CD14-positive monocyte (primary cell): ENCODE measurements around the gene CFAP20DC. TPM values are rescaled to one million over a fixed set of nuclear protein-coding genes. Genes with fewer than 3 reads are reported as not detected.

ENCODE experiments used
- DNase-seq, 3 donors: peaks; one replicate each; pipeline ENCODE4 v3.0.0-alpha.2; 2011 to 2022
- H2AFZ ChIP-seq: 2 replicates; pipeline ENCODE4 v1.6.0; 2012; ENCODE audit warnings: mild to moderate bottlenecking, low read depth, low read length, inconsistent platforms; ENCODE audit not compliant: insufficient read depth, poor library complexity, severe bottlenecking
- H3K27ac ChIP-seq, 2 donors: 1 replicate in 1 of 2; 2 replicates in 1 of 2; pipeline ENCODE4 v1.5.1; 2012 to 2013; ENCODE audit warnings: low read length in 2 of 2, control low read depth in 1 of 2, inconsistent platforms in 1 of 2, low read depth in 1 of 2, mild to moderate bottlenecking in 1 of 2
- H3K27me3 ChIP-seq, 2 donors: one replicate each; pipeline versions ENCODE4 v1.6.0 to v1.6.1; 2011 to 2013; ENCODE audit warnings: low read length in 2 of 2; ENCODE audit not compliant: control insufficient read depth in 2 of 2, insufficient read depth in 2 of 2
- H3K36me3 ChIP-seq, 2 donors: replicated peaks in 1 of 2; 1 replicate in 1 of 2; 2 replicates in 1 of 2; pipeline versions ENCODE4 v1.5.1 to v1.6.1; 2012 to 2013; ENCODE audit warnings: low read length in 2 of 2, control low read depth in 1 of 2, inconsistent platforms in 1 of 2, mild to moderate bottlenecking in 1 of 2; ENCODE audit not compliant: insufficient read depth in 2 of 2, control insufficient read depth in 1 of 2
- H3K4me1 ChIP-seq, 2 donors: 1 replicate in 1 of 2; 2 replicates in 1 of 2; pipeline versions ENCODE4 v1.5.1 to v1.6.1; 2012 to 2013; ENCODE audit warnings: low read length in 2 of 2, control low read depth in 1 of 2, inconsistent platforms in 1 of 2, mild to moderate bottlenecking in 1 of 2, moderate library complexity in 1 of 2; ENCODE audit not compliant: insufficient read depth in 2 of 2, control insufficient read depth in 1 of 2
- H3K4me2 ChIP-seq: replicated peaks from 2 replicates; pipeline ENCODE3; 2012; ENCODE audit warnings: low read length, moderate library complexity, mild to moderate bottlenecking; ENCODE audit not compliant: poor library complexity, severe bottlenecking; ENCODE audit errors: extremely low read depth
- H3K4me3 ChIP-seq, 3 experiments: fragments of 200-600 bp in 1 of 3; sonication (generic) in 1 of 3; replicated peaks in 1 of 3; 1 replicate in 2 of 3; 2 replicates in 1 of 3; pipeline ENCODE4 v1.5.1; 2011 to 2013; ENCODE audit warnings: low read length in 3 of 3, mild to moderate bottlenecking in 3 of 3, control low read depth in 2 of 3, low read depth in 2 of 3, inconsistent platforms in 1 of 3, moderate library complexity in 1 of 3
- H3K79me2 ChIP-seq: 2 replicates; pipeline ENCODE4 v1.6.0; 2012; ENCODE audit warnings: mild to moderate bottlenecking, control low read depth, inconsistent platforms, low read length, moderate library complexity; ENCODE audit not compliant: insufficient read depth
- H3K9ac ChIP-seq: 2 replicates; pipeline ENCODE4 v1.6.0; 2017; ENCODE audit warnings: low read length, mild to moderate bottlenecking; ENCODE audit not compliant: insufficient read depth, poor library complexity, severe bottlenecking
- H3K9me3 ChIP-seq, 2 donors: replicated peaks in 1 of 2; 1 replicate in 1 of 2; 2 replicates in 1 of 2; pipeline versions ENCODE4 v1.5.1 to v1.6.1; 2012 to 2013; ENCODE audit warnings: low read length in 2 of 2, control low read depth in 1 of 2; ENCODE audit not compliant: control insufficient read depth in 1 of 2, insufficient read depth in 1 of 2
- H4K20me1 ChIP-seq: 2 replicates; pipeline ENCODE4 v1.6.0; 2012; ENCODE audit warnings: mild to moderate bottlenecking, low read length, control low read depth, moderate library complexity; ENCODE audit not compliant: insufficient read depth
- H3K27ac Mint-ChIP-seq, 7 donors: one replicate each; pipeline ENCODE4 v1.8.0; 2020; ENCODE audit warnings: mild to moderate bottlenecking in 7 of 7, mixed read lengths in 7 of 7, moderate library complexity in 6 of 7, inconsistent platforms in 2 of 7
- H3K27me3 Mint-ChIP-seq, 3 donors: one replicate each; pipeline ENCODE4 v1.8.0; 2021 to 2022; ENCODE audit warnings: low read depth in 3 of 3, mild to moderate bottlenecking in 3 of 3, mixed read lengths in 3 of 3, moderate library complexity in 3 of 3, inconsistent platforms in 1 of 3
- H3K36me3 Mint-ChIP-seq, 2 donors: one replicate each; pipeline ENCODE4 v1.8.0; 2020; ENCODE audit warnings: mixed read lengths in 2 of 2, inconsistent platforms in 1 of 2, mild to moderate bottlenecking in 1 of 2
- H3K4me1 Mint-ChIP-seq: one replicate; pipeline ENCODE4 v1.8.0; 2020; ENCODE audit warnings: mild to moderate bottlenecking, mixed read lengths
- H3K4me3 Mint-ChIP-seq, 2 donors: one replicate each; pipeline ENCODE4 v1.8.0; 2020; ENCODE audit warnings: mild to moderate bottlenecking in 2 of 2, mixed read lengths in 2 of 2, moderate library complexity in 1 of 2
- H3K9me3 Mint-ChIP-seq, 7 donors: one replicate each; pipeline ENCODE4 v1.8.0; 2020 to 2022; ENCODE audit warnings: mixed read lengths in 7 of 7, mild to moderate bottlenecking in 6 of 7, moderate library complexity in 6 of 7, inconsistent platforms in 2 of 7
- whole genome bisulfite sequencing: methylation state at CpG from one replicate; pipeline ENCODE4 v1.1.5; 2013; ENCODE audit warnings: missing lambda C conversion rate; ENCODE audit not compliant: insufficient coverage; 5-methylcytosine and 5-hydroxymethylcytosine counted together
- intact Hi-C, 2 donors: fragments of 100-400 bp; cut with micrococcal nuclease; formaldehyde crosslinking; loops; one replicate each; pipeline versions ENCODE4 v1.15.0 to v1.15.1; 2023
- polyA plus RNA-seq, 3 donors: library from polyadenylated mRNA; depleted of rRNA in 1 of 3; unstranded in 2 of 3; stranded (reverse) in 1 of 3; fragments of 300-500 nt in 2 of 3; fragments of >200 nt in 1 of 3; fragmentation: Illumina TruSeq in 2 of 3; gene quantifications; 1 replicate in 2 of 3; 2 replicates in 1 of 3; pipeline ENCODE4 v1.2.3, GENCODE V29; 2012 to 2021
- TF ChIP-seq, protein P1 (sequence below): fragments of 200-600 bp; IDR thresholded peaks from one replicate; pipeline ENCODE4 v1.8.0; 2022; ENCODE audit warnings: antibody characterized with exemption, mild to moderate bottlenecking

Gene CFAP20DC
- polyA plus RNA-seq, 3 donors: not detected

DNA sequence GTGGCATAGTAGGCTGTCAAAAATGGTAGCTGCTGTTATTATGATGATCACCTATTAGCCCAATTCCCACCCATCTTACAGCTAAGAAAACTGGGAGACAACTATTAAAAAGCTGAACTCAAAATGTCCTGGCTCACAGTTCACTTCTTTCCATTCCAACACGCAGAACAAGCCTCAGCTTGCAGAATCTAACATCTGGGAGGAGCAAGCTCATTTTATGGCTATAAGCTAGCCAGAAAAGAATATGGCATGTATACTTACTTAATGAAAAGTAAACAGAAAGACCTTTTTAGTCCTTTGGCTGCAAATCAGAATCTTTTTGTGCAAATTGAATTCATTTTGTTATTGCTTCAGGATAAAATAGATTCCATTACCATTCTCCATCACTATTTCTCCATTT, 34.8 kb upstream of the CFAP20DC start:
- Histone ChIP-seq H3K27ac (no peak overlapping the region), H3K4me2 (no peak overlapping the region), H3K9ac (no peak overlapping the region), H2AFZ (no peak overlapping the region), H3K9me3 (no peaks in the 10 kb centered on the region), H3K36me3 (no peaks in the 10 kb centered on the region), H3K4me3 (no peak overlapping the region), H3K79me2 (no peaks in the 10 kb centered on the region), H4K20me1 (no peaks in the 10 kb centered on the region), H3K4me1 (peaks cover 0 to 6% of the 10 kb centered on the region in 2 donors), H3K27me3 (no peaks in the 10 kb centered on the region)
- Mint-ChIP-seq H3K27ac (no peak overlapping the region), H3K4me1 (peaks cover 8% of the 10 kb centered on the region), H3K4me3 (no peak overlapping the region), H3K27me3 (peaks cover 0 to 4% (median 0%) of the 10 kb centered on the region in 3 donors), H3K36me3 (no peaks in the 10 kb centered on the region), H3K9me3 (peaks cover 0 to 6% (median 0%) of the 10 kb centered on the region in 7 donors)
- intact Hi-C loops: no loop called here
- WGBS: 100% methylated on average over 1 of the region's 1 CpG
- DNase-seq: no peak
- TF ChIP-seq, protein P1, sequence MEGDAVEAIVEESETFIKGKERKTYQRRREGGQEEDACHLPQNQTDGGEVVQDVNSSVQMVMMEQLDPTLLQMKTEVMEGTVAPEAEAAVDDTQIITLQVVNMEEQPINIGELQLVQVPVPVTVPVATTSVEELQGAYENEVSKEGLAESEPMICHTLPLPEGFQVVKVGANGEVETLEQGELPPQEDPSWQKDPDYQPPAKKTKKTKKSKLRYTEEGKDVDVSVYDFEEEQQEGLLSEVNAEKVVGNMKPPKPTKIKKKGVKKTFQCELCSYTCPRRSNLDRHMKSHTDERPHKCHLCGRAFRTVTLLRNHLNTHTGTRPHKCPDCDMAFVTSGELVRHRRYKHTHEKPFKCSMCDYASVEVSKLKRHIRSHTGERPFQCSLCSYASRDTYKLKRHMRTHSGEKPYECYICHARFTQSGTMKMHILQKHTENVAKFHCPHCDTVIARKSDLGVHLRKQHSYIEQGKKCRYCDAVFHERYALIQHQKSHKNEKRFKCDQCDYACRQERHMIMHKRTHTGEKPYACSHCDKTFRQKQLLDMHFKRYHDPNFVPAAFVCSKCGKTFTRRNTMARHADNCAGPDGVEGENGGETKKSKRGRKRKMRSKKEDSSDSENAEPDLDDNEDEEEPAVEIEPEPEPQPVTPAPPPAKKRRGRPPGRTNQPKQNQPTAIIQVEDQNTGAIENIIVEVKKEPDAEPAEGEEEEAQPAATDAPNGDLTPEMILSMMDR: no peak

DNA sequence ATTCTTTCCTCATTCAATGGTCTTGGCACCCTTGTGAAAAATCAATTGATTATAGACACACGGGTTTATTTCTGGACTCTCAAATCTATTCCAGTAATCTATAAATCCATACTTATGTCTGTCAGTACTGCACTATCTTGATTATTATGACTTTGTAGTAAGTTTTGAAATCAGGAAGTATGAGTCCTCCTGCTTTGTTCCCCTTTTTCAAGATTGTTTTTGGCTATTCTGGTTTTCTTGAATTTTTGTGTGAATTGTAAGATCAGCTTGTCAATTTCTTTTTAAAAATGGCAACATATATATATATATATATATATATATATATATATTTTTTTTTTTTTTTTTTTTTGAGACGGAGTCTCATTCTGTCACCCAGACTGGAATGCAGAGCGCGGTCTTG, 32.3 kb upstream of the CFAP20DC start:
- intact Hi-C loops: no loop called here
- H3K27me3 Mint-ChIP-seq: peaks cover 0 to 2% (median 2%) of the 10 kb centered on the region in 3 donors
- H3K79me2 ChIP-seq: no peaks in the 10 kb centered on the region

More for the DNA sequence above, 32.3 kb upstream of the CFAP20DC start:
- Histone ChIP-seq H2AFZ (no peak overlapping the region), H3K4me2 (no peak overlapping the region), H3K36me3 (no peaks in the 10 kb centered on the region), H3K27me3 (no peaks in the 10 kb centered on the region), H3K4me3 (no peak overlapping the region), H3K9ac (no peak overlapping the region), H3K9me3 (no peaks in the 10 kb centered on the region), H3K4me1 (peaks cover 0 to 6% of the 10 kb centered on the region in 2 donors), H3K27ac (no peak overlapping the region), H4K20me1 (no peaks in the 10 kb centered on the region)
- Mint-ChIP-seq H3K4me3 (no peak overlapping the region), H3K27ac (no peak overlapping the region), H3K4me1 (peaks cover 8% of the 10 kb centered on the region), H3K9me3 (peaks cover 0 to 4% (median 0%) of the 10 kb centered on the region in 7 donors), H3K36me3 (no peaks in the 10 kb centered on the region)
- TF ChIP-seq, protein P1: no peak
- DNase-seq: peak; percentile 6 to 33 (median 26)
- WGBS: 100% methylated on average over 2 of the region's 4 CpGs
